K562 (cell line): ENCODE results near the gene MPV17L2. TPM values are rescaled to one million over a fixed set of nuclear protein-coding genes. Genes with fewer than 3 reads are reported as not detected.

Experiments used
- ATF7 ChIP-seq: fragments of 450-650 bp; IDR thresholded peaks from 2 replicates; pipeline ENCODE4 v1.7.1; 2014; ENCODE audit warnings: mild to moderate bottlenecking, moderate library complexity
- BHLHE40 ChIP-seq: IDR thresholded peaks from 2 replicates; pipeline ENCODE4 v1.6.1; 2011; ENCODE audit warnings: low read length, improper control_type of control experiment
- BRD9 ChIP-seq: fragments of 450-650 bp; IDR thresholded peaks from 2 replicates; pipeline ENCODE4 v1.6.1; 2018; ENCODE audit warnings: low read depth; ENCODE audit not compliant: partially characterized antibody
- E2F1 ChIP-seq: sonication (generic); formaldehyde crosslinking; IDR thresholded peaks from 2 replicates; pipeline ENCODE4 v1.8.1; 2023; ENCODE audit warnings: mild to moderate bottlenecking, missing genetic modification reagents, moderate library complexity
- HBP1 ChIP-seq: fragments of 450-650 bp; formaldehyde crosslinking; IDR thresholded peaks from 2 replicates; pipeline ENCODE4 v1.4.0; 2022; ENCODE audit warnings: missing genetic modification characterization
- MTA1 ChIP-seq: fragments of 450-650 bp; IDR thresholded peaks from 2 replicates; pipeline ENCODE4 v1.6.1; 2017; ENCODE audit warnings: borderline replicate concordance
- NKRF ChIP-seq: fragments of 450-650 bp; IDR thresholded peaks from 2 replicates; pipeline ENCODE4 v1.6.1; 2016; ENCODE audit warnings: borderline replicate concordance
- PURB ChIP-seq: sonication (generic); formaldehyde crosslinking; IDR thresholded peaks from 2 replicates; pipeline ENCODE4 v1.9.0; 2021; ENCODE audit warnings: low read depth, mild to moderate bottlenecking, missing genetic modification reagents
- SMARCA5 ChIP-seq: fragments of 450-650 bp; IDR thresholded peaks from 2 replicates; pipeline ENCODE4 v1.6.1; 2016
- TAF7 ChIP-seq: fragments of 450-650 bp; IDR thresholded peaks from 2 replicates; pipeline ENCODE4 v1.6.1; 2016; ENCODE audit warnings: missing genetic modification characterization, missing compliant biosample characterization
- USF1 ChIP-seq: sonication (generic); formaldehyde crosslinking; IDR thresholded peaks from 2 replicates; pipeline ENCODE4 v1.9.0; 2022; ENCODE audit warnings: mild to moderate bottlenecking, missing genetic modification reagents
- ZBTB2 ChIP-seq: fragments of 450-650 bp; IDR thresholded peaks from 2 replicates; pipeline ENCODE4 v1.6.1; 2016; ENCODE audit warnings: antibody characterized with exemption
- ZNF140 ChIP-seq: fragments of 250-450 bp; sonication (Bioruptor Pico); IDR thresholded peaks from 2 replicates; pipeline ENCODE4 v1.8.0; 2021; ENCODE audit warnings: moderate library complexity, mild to moderate bottlenecking, inconsistent platforms
- ZNF280B ChIP-seq: fragments of 250-450 bp; sonication (Bioruptor Pico); IDR thresholded peaks from 2 replicates; pipeline ENCODE4 v1.5.1; 2021; ENCODE audit warnings: mild to moderate bottlenecking
- ZNF511 ChIP-seq: sonication (generic); formaldehyde crosslinking; IDR thresholded peaks from 2 replicates; pipeline ENCODE4 v1.8.0; 2022; ENCODE audit warnings: mild to moderate bottlenecking, missing genetic modification reagents
- ZNF639 ChIP-seq, 2 experiments: fragments of 200-800 bp in 1 of 2; sonication (Bioruptor generic) in 1 of 2; sonication (generic) in 1 of 2; formaldehyde crosslinking in 1 of 2; IDR thresholded peaks in 1 of 2; conservative IDR thresholded peaks in 1 of 2; 2 replicates each; pipeline versions ENCODE4 v1.5.0 to v1.6.1; 2016 to 2020; ENCODE audit warnings: missing compliant biosample characterization in 1 of 2, missing genetic modification characterization in 1 of 2, missing genetic modification reagents in 1 of 2
- ZNF766 ChIP-seq: fragments of 200-800 bp; sonication (Bioruptor generic); conservative IDR thresholded peaks from 2 replicates; pipeline ENCODE4 v1.6.1; 2016; ENCODE audit warnings: missing genetic modification characterization, missing compliant biosample characterization
- polyA plus RNA-seq, 8 experiments: library from polyadenylated mRNA; depleted of rRNA in 4 of 8; stranded (reverse) in 5 of 8; unstranded in 3 of 8; fragments of >200 nt; fragmentation: Nextera tagmentation in 2 of 8; fragmentation: Illumina TruSeq in 1 of 8; extraction: Ambion mirVana in 2 of 8; extraction: Trizol in 1 of 8; gene quantifications; 2 replicates each; pipeline versions ENCODE4 v1.2.1 to v1.2.3, GENCODE V29; 2011 to 2014; ENCODE audit warnings: inconsistent platforms in 1 of 8, missing spikeins in 1 of 8
- total RNA-seq, 7 experiments: library from RNA; depleted of rRNA in 6 of 7; stranded (reverse); fragments of >200 nt in 6 of 7; fragmentation: Illumina TruSeq in 2 of 7; extraction: Trizol in 2 of 7; gene quantifications; 2 replicates each; pipeline versions ENCODE4 v1.2.1 to v1.2.3, GENCODE V29; 2011 to 2021; ENCODE audit warnings: low replicate concordance in 1 of 7

MPV17L2 gene
- total and polyA plus RNA-seq, 9 of the 15 experiments (the other 6 are each of a cell fraction or from before 2014, with no cell fraction given), result 10.6 to 60.2 (median 28.5) TPM

- 0 out of 2 replicates have a peak, but pooled peaks have one; percentile 55 for TF ChIP-seq HBP1 (CRISPR knock-in tag)
- peak; percentile 6 for TF ChIP-seq BRD9
- peak; percentile 86; the same call in 1 of the 2 replicates for TF ChIP-seq NKRF
- no peak for TF ChIP-seq ZNF511
- TF ChIP-seq PURB (CRISPR knock-in tag), result no peak
- TF ChIP-seq ZNF766 (CRISPR knock-in tag), result peak; percentile 38; the same call in 1 of the 2 replicates
- peak; percentile 15; the same call in 1 of the 2 replicates for TF ChIP-seq SMARCA5
- 0 out of 2 replicates have a peak, but pooled peaks have one; percentile 24 for TF ChIP-seq MTA1
- TF ChIP-seq ZNF639 (CRISPR knock-in tag; conservative IDR thresholded peaks at IDR 0.05 in 1 of 2, IDR thresholded peaks at IDR 0.05 in 1 of 2), result peak in 1 of 2 experiments; percentile 33; a peak in 1 of 4 replicates
- TF ChIP-seq USF1, result no peak
- TF ChIP-seq ZBTB2, result no peak
- peak; percentile 68 for TF ChIP-seq ATF7
- TF ChIP-seq ZNF280B (CRISPR knock-in tag), result no peak
- TF ChIP-seq BHLHE40, result no peak
- no peak for TF ChIP-seq ZNF140 (CRISPR knock-in tag)
- TF ChIP-seq TAF7 (tag), result no peak
- TF ChIP-seq E2F1, result peak; percentile 58; the same call in 1 of the 2 replicates
Measured at GRCh38 chr19:18152442-18152816, 40.6 kb upstream of the MPV17L2 start (continued).
